Thymus (tissue), 11 donors: ENCODE data around the gene CCDC6. TPM values are rescaled to one million over a fixed set of nuclear protein-coding genes. Genes with fewer than 3 reads are reported as not detected.

Experiments
- DNase-seq, 9 donors: peaks; one replicate each; pipeline ENCODE4 v3.0.0-alpha.2; 2013; ENCODE audit warnings: low spot score in 9 of 9, low read depth in 6 of 9, missing footprints in 1 of 9
- H3K27ac ChIP-seq, 2 donors: one replicate each; pipeline ENCODE4 v1.5.1; 2013; ENCODE audit warnings: control low read depth in 1 of 2, low read depth in 1 of 2, low read length in 1 of 2, mild to moderate bottlenecking in 1 of 2, moderate library complexity in 1 of 2
- H3K27me3 ChIP-seq, 2 donors: one replicate each; pipeline ENCODE4 v1.5.1; 2013; ENCODE audit warnings: low read length in 1 of 2; ENCODE audit not compliant: control insufficient read depth in 2 of 2, insufficient read depth in 1 of 2
- H3K36me3 ChIP-seq, 2 donors: one replicate each; pipeline ENCODE4 v1.5.1; 2013; ENCODE audit warnings: low read length in 1 of 2, mild to moderate bottlenecking in 1 of 2, moderate library complexity in 1 of 2; ENCODE audit not compliant: control insufficient read depth in 2 of 2, insufficient read depth in 2 of 2
- H3K4me1 ChIP-seq, 2 donors: one replicate each; pipeline ENCODE4 v1.5.1; 2013; ENCODE audit warnings: low read length in 2 of 2; ENCODE audit not compliant: control insufficient read depth in 2 of 2, insufficient read depth in 2 of 2
- H3K4me3 ChIP-seq, 2 donors: one replicate each; pipeline ENCODE4 v1.5.1; 2013; ENCODE audit warnings: low read length in 2 of 2, control low read depth in 1 of 2, mild to moderate bottlenecking in 1 of 2
- H3K9me3 ChIP-seq, 2 donors: one replicate each; pipeline ENCODE4 v1.5.1; 2013; ENCODE audit warnings: low read length in 1 of 2, mild to moderate bottlenecking in 1 of 2; ENCODE audit not compliant: control insufficient read depth in 2 of 2, insufficient read depth in 1 of 2
- WGBS: extraction: QIAGEN DNeasy Blood & Tissue Kit; methylation state at CpG from one replicate; pipeline ENCODE4 v1.1.7; 2013; 5-methylcytosine and 5-hydroxymethylcytosine counted together
- polyA plus RNA-seq: library from polyadenylated mRNA; stranded (reverse); fragments of 200-250 nt; gene quantifications from one replicate; pipeline ENCODE4 v1.2.3, GENCODE V29; 2013
- total RNA-seq: library from RNA; stranded (reverse); fragments of 120-200 nt; gene quantifications from one replicate; pipeline ENCODE4 v1.2.4, GENCODE V29; 2013
- donor health status: healthy.

Gene CCDC6
- total and polyA plus RNA-seq, 2 donors: 9.3 to 19.9 TPM

- WGBS: 94% methylated on average over 11 of the region's 11 CpGs
- Histone ChIP-seq H3K27me3 (no peaks in the 10 kb centered on the region), H3K36me3 (no peaks in the 10 kb centered on the region), H3K27ac (no peak overlapping the region), H3K4me3 (no peak overlapping the region), H3K9me3 (no peaks in the 10 kb centered on the region), H3K4me1 (no peaks in the 10 kb centered on the region)
- DNase-seq: no peak
These were observed 135.7 kb downstream of the CCDC6 start for GRCh38 chr10:59770689-59771088.

DNA sequence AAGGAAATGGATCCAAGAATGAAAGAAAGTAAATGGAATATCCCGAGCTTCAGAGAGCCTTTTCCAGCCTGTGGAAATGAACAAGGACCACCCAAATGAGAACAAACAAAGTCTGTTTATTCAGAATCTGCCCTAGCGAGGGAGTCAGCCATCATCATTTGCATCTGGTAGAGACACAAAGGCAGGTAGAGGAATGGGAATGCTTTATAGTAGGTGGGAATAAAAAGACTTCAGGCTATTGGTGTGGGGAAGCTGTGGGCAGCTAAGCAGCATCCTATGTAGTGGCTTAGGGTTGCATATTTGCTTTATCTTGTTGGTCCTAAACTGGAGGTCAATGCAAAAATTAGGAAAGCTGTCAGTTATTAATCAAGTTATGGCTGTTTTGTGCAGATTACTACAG lies 143.9 kb downstream of the CCDC6 start:
- no peak for DNase-seq
- WGBS: 69% methylated on average over 2 of the region's 2 CpGs
- Histone ChIP-seq H3K9me3 (no peaks in the 10 kb centered on the region), H3K4me1 (no peaks in the 10 kb centered on the region), H3K4me3 (no peak overlapping the region), H3K36me3 (no peaks in the 10 kb centered on the region), H3K27me3 (no peaks in the 10 kb centered on the region), H3K27ac (no peak overlapping the region)

DNA sequence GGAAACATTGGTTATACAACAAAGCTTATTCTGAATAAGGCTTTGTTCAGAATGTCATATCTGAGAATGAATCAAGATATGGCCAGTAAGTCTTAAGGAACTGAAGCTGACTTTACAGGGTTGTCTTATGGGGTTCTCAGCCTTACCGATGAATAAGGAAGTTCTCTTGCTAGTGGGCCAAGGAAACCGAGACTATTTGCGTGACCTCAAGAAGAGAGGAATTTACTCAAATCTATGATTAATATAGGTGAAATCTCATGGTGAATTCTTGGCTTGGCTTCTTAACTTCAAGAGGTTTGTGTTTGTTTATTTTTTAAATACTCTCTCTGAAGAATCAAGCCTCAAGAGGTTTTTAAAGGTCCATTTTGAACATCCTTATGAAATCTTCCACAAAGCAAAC lies 148.4 kb downstream of the CCDC6 start:
- Histone ChIP-seq H3K9me3 (no peaks in the 10 kb centered on the region), H3K36me3 (no peaks in the 10 kb centered on the region), H3K27ac (no peak overlapping the region), H3K27me3 (no peaks in the 10 kb centered on the region), H3K4me3 (no peak overlapping the region), H3K4me1 (no peaks in the 10 kb centered on the region)
- no peak for DNase-seq
- 82% methylated on average over 3 of the region's 3 CpGs for WGBS

DNA sequence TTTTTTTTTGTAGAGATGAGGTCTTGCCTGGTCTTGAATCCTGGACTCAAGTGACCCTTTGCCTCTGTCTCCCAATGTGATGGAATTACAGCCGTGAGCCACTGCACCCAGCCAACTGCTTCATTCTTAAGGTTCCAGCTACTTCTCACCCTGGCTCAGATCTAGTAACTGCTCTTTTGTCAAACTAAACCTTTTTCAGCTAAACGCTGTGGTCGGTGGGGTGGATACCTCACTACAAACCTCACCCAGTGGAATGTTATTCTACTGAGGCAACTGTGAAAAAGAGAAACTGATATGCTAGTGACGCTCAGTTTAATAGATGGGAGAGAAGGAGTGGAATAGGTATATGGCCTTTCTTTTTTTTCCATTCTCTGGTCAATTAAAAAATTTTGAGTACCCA lies 151.4 kb downstream of the CCDC6 start:
- Histone ChIP-seq H3K27me3 (no peaks in the 10 kb centered on the region), H3K4me3 (no peak overlapping the region), H3K9me3 (no peaks in the 10 kb centered on the region), H3K36me3 (no peaks in the 10 kb centered on the region), H3K4me1 (no peaks in the 10 kb centered on the region), H3K27ac (no peak overlapping the region)
- no peak for DNase-seq
- 96% methylated on average over 4 of the region's 4 CpGs for WGBS

DNA sequence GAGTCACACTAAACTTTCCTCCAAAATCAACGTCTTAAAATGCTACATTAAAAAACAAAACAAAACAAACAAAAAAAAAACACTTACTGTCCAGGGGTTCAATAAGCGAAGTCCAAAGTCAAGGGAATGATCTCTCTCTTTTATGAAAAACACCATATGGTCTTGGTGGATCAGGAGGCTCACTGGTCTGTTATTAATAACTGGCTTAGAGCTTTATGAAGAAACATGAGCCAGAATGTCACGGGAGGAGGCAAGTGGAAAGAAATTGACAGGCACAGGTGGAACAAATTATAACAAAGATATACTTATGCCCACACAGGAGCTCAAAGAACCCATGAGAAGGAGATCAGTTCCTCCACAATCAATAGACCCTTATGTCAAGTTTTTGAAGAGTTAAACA lies 153.1 kb downstream of the CCDC6 start, which contains the start of gene MRLN:
Gene MRLN, minus strand, starts transcription at position 189 of the 400 bp plus-strand sequence.
- H3K27me3 ChIP-seq: no peaks in the 10 kb centered on the region
- 87% methylated on average over 3 of the region's 3 CpGs for WGBS

GRCh38 chr10:59752278-59752940 lies 153.9 kb downstream of the CCDC6 start:
- Histone ChIP-seq H3K4me1 (no peaks in the 10 kb centered on the region), H3K27ac (no peak overlapping the region), H3K27me3 (no peaks in the 10 kb centered on the region), H3K4me3 (no peak overlapping the region), H3K9me3 (no peaks in the 10 kb centered on the region), H3K36me3 (no peaks in the 10 kb centered on the region)
- WGBS: 86% methylated on average over 2 of the region's 2 CpGs
- no peak for DNase-seq

More for the DNA sequence above, 153.1 kb downstream of the CCDC6 start, which contains the start of gene MRLN:
- Histone ChIP-seq H3K4me1 (no peaks in the 10 kb centered on the region), H3K27ac (no peak within 1 kb of the TSS), H3K36me3 (no peaks in the 10 kb centered on the region), H3K9me3 (no peaks in the 10 kb centered on the region), H3K4me3 (no peak within 1 kb of the TSS)
- DNase-seq: no peak

- Histone ChIP-seq H3K4me1 (no peaks in the 10 kb centered on the region), H3K9me3 (no peaks in the 10 kb centered on the region), H3K27me3 (no peaks in the 10 kb centered on the region), H3K4me3 (no peak overlapping the region), H3K36me3 (no peaks in the 10 kb centered on the region), H3K27ac (no peak overlapping the region)
- 87% methylated on average over 12 of the region's 12 CpGs for WGBS
- DNase-seq: no peak
These were observed 156.0 kb downstream of the CCDC6 start for GRCh38 chr10:59750155-59750945.

DNA sequence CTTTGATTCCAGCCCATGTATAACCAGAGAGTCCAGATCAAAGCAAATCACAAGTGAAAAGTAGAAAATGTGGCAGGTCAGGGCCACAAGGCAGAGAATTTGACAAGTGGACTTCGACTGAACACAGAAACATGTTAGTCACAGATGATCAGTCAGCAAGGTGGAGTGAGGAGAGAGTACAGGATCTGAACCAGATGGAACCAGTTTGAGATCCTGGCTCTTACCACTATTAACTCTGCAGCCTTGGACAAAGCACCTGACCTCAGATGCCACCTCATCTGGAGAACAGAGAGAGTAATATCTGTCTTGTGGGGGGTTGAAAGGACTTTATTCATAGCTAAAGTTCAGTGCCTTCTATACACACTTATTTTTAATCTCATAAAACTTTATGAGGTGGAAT lies 157.5 kb downstream of the CCDC6 start:
- H3K9me3 ChIP-seq: no peaks in the 10 kb centered on the region
- no peak overlapping the region for H3K4me3 ChIP-seq
- 84% methylated on average over 1 of the region's 1 CpG for WGBS
- no peak overlapping the region for H3K27ac ChIP-seq
- H3K36me3 ChIP-seq: no peaks in the 10 kb centered on the region
- no peaks in the 10 kb centered on the region for H3K4me1 ChIP-seq
- no peak for DNase-seq
- no peaks in the 10 kb centered on the region for H3K27me3 ChIP-seq

- Histone ChIP-seq H3K9me3 (no peaks in the 10 kb centered on the region), H3K4me3 (no peak overlapping the region), H3K4me1 (no peaks in the 10 kb centered on the region), H3K27me3 (no peaks in the 10 kb centered on the region), H3K36me3 (no peaks in the 10 kb centered on the region), H3K27ac (no peak overlapping the region)
- 96% methylated on average over 2 of the region's 2 CpGs for WGBS
- DNase-seq: no peak
These were observed 161.1 kb downstream of the CCDC6 start for GRCh38 chr10:59745163-59745650.
